Testis (tissue), 3 donors: ENCODE results near the gene CD48. TPM values are rescaled to one million over a fixed set of nuclear protein-coding genes. Genes with fewer than 3 reads are reported as not detected.
"Not testable (repeated sequence)": the region's sequence is repeated elsewhere in the genome, so short reads cannot be mapped to it uniquely, and the experiment has no call there.

Experiments
- DNase-seq: peaks from one replicate; pipeline ENCODE4 v3.0.0-alpha.2; 2019
- H3K27ac ChIP-seq, 2 donors: fragments of 200-600 bp; sonication (generic); one replicate each; pipeline ENCODE4 v1.5.1; 2019
- H3K27me3 ChIP-seq: fragments of 200-600 bp; sonication (generic); one replicate; pipeline ENCODE4 v1.5.1; 2019
- H3K36me3 ChIP-seq: fragments of 200-600 bp; sonication (generic); one replicate; pipeline ENCODE4 v1.5.1; 2017; ENCODE audit warnings: low read depth; ENCODE audit errors: missing control alignments
- H3K4me1 ChIP-seq: fragments of 200-600 bp; sonication (generic); one replicate; pipeline ENCODE4 v1.5.1; 2019
- H3K4me3 ChIP-seq, 2 donors: fragments of 200-600 bp; sonication (generic); one replicate each; pipeline ENCODE4 v1.5.1; 2017 to 2019
- H3K9me3 ChIP-seq: fragments of 200-600 bp; sonication (generic); one replicate; pipeline ENCODE4 v1.5.1; 2017
- POLR2A ChIP-seq: fragments of 450-650 bp; IDR thresholded peaks from one replicate; pipeline ENCODE4 v1.6.1; 2017; ENCODE audit warnings: antibody characterized with exemption, mild to moderate bottlenecking, moderate library complexity
- WGBS, 2 donors: methylation state at CpG; one replicate each; pipeline ENCODE4 v1.1.5; 2018; 5-methylcytosine and 5-hydroxymethylcytosine counted together
- intact Hi-C: fragments of 100-400 bp; cut with DNase I; formaldehyde crosslinking; loops from one replicate; pipeline ENCODE4 v1.15.1; 2023; ENCODE audit warnings: low total_unique reads
- polyA plus RNA-seq: library from polyadenylated mRNA; stranded (reverse); fragments of 350-450 nt; fragmentation: Illumina TruSeq; extraction: RNeasy Lipid Tissue Mini Kit (QIAGEN cat#74804); gene quantifications from one replicate; pipeline ENCODE4 v1.2.3, GENCODE V29; 2014; ENCODE audit warnings: low read depth, low replicate concordance; ENCODE audit not compliant: insufficient read depth
- total RNA-seq, 2 donors: library from RNA; depleted of rRNA; stranded (reverse); fragments of >200 nt; gene quantifications; one replicate each; pipeline ENCODE4 v1.2.3, GENCODE V29; 2016
- TF ChIP-seq, protein P1 (sequence below), 3 experiments: fragments of 450-650 bp in 2 of 3; fragments of 200-600 bp in 1 of 3; sonication (generic) in 1 of 3; IDR thresholded peaks; one replicate each; pipeline ENCODE4 v1.5.1; 2016 to 2019; ENCODE audit warnings: antibody characterized with exemption in 3 of 3, mild to moderate bottlenecking in 2 of 3, moderate library complexity in 1 of 3

The CD48 gene
- total and polyA plus RNA-seq, 3 donors from 2014 or later: 0.63 to 6.1 (median 1.4) TPM

DNA sequence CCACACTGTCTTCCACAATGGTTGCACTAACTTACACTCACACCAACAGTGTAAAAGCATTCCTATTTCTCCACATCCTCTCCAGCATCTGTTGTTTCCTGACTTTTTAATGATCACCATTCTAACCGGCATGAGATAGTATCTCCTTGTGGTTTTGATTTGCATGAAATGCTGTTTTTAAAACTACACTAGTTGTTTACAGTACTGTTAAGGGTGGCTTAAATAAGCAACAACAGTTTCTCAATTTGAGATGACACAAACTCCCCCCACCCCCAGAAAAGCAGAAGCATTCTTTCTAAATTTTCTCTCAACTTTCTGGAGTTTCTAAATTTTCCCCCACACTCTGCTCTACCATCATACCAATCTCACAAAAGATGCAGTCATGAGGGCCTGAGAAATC, 20.4 kb upstream of the CD48 start:
- intact Hi-C loops: no loop called here
- no peaks in the 10 kb centered on the region for H3K9me3 ChIP-seq
- H3K4me1 ChIP-seq: peaks cover 2% of the 10 kb centered on the region
- no peak overlapping the region for H3K27ac ChIP-seq
- no peak for DNase-seq
- no peaks in the 10 kb centered on the region for H3K27me3 ChIP-seq
- WGBS, 2 donors: 92 to 94% methylated on average over 1 of the region's 1 CpG
- no peak overlapping the region for H3K4me3 ChIP-seq
- TF ChIP-seq, protein P1, sequence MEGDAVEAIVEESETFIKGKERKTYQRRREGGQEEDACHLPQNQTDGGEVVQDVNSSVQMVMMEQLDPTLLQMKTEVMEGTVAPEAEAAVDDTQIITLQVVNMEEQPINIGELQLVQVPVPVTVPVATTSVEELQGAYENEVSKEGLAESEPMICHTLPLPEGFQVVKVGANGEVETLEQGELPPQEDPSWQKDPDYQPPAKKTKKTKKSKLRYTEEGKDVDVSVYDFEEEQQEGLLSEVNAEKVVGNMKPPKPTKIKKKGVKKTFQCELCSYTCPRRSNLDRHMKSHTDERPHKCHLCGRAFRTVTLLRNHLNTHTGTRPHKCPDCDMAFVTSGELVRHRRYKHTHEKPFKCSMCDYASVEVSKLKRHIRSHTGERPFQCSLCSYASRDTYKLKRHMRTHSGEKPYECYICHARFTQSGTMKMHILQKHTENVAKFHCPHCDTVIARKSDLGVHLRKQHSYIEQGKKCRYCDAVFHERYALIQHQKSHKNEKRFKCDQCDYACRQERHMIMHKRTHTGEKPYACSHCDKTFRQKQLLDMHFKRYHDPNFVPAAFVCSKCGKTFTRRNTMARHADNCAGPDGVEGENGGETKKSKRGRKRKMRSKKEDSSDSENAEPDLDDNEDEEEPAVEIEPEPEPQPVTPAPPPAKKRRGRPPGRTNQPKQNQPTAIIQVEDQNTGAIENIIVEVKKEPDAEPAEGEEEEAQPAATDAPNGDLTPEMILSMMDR (IDR thresholded peaks at IDR 0.05): no peak
- TF ChIP-seq POLR2A: no peak
- no peaks in the 10 kb centered on the region for H3K36me3 ChIP-seq

GRCh38 chr1:160731564-160731963, 19.9 kb upstream of the CD48 start:
- H3K4me1 ChIP-seq, H3K36me3 ChIP-seq, intact Hi-C loops, H3K27ac ChIP-seq, H3K4me3 ChIP-seq, DNase-seq, H3K27me3 ChIP-seq, H3K9me3 ChIP-seq: not testable (repeated sequence)
- 75% methylated on average over 2 of the region's 2 CpGs for WGBS, 2 donors

- peaks cover 13% of the 10 kb centered on the region for H3K4me1 ChIP-seq
- no peaks in the 10 kb centered on the region for H3K9me3 ChIP-seq
- TF ChIP-seq, protein P1 (IDR thresholded peaks at IDR 0.05): no peak
- TF ChIP-seq POLR2A: no peak
- H3K36me3 ChIP-seq: no peaks in the 10 kb centered on the region
- H3K27me3 ChIP-seq: no peaks in the 10 kb centered on the region
- H3K4me3 ChIP-seq: no peak overlapping the region
- no peak overlapping the region for H3K27ac ChIP-seq
- DNase-seq: no peak
- intact Hi-C loops: no loop called here
Measured at GRCh38 chr1:160727316-160727640, 15.7 kb upstream of the CD48 start.

- no peak for TF ChIP-seq POLR2A
- TF ChIP-seq, protein P1 (IDR thresholded peaks at IDR 0.05): peak; percentile 69 to 81 (median 79)
- intact Hi-C loops: no loop called here
- peaks cover 13% of the 10 kb centered on the region for H3K4me1 ChIP-seq
- WGBS, 2 donors: 25 to 30% methylated on average over 8 of the region's 8 CpGs
- H3K27ac ChIP-seq: peak overlapping the region in 1 of 2 donors; percentile 3
- no peaks in the 10 kb centered on the region for H3K9me3 ChIP-seq
- DNase-seq: peak; percentile 74
- no peak overlapping the region for H3K4me3 ChIP-seq
- no peaks in the 10 kb centered on the region for H3K36me3 ChIP-seq
- no peaks in the 10 kb centered on the region for H3K27me3 ChIP-seq
Measured at GRCh38 chr1:160726498-160727315, 15.1 kb upstream of the CD48 start.

GRCh38 chr1:160726114-160726497, 14.5 kb upstream of the CD48 start:
- 68 to 69% methylated on average over 3 of the region's 3 CpGs for WGBS, 2 donors

More at GRCh38 chr1:160726114-160726497, 14.5 kb upstream of the CD48 start:
- no peaks in the 10 kb centered on the region for H3K9me3 ChIP-seq
- no peaks in the 10 kb centered on the region for H3K36me3 ChIP-seq
- no peak overlapping the region for H3K4me3 ChIP-seq
- no peaks in the 10 kb centered on the region for H3K27me3 ChIP-seq
- H3K27ac ChIP-seq: peak overlapping the region in 1 of 2 donors; percentile 3
- intact Hi-C loops: no loop called here
- no peak for DNase-seq
- H3K4me1 ChIP-seq: peaks cover 13% of the 10 kb centered on the region
- TF ChIP-seq POLR2A: no peak
- TF ChIP-seq, protein P1 (IDR thresholded peaks at IDR 0.05): no peak
